WTC11 (cell line): ENCODE data around the gene SORL1.

Source experiments
- CREB1 ChIP-seq: sonication (generic); formaldehyde crosslinking; IDR thresholded peaks from 2 replicates; pipeline ENCODE4 v1.8.0; 2023; ENCODE audit warnings: mild to moderate bottlenecking, missing genetic modification reagents
- GABPB1 ChIP-seq: sonication (generic); formaldehyde crosslinking; IDR thresholded peaks from 2 replicates; pipeline ENCODE4 v1.8.1; 2023; ENCODE audit warnings: mild to moderate bottlenecking, missing genetic modification reagents
- KAT7 ChIP-seq: sonication (generic); formaldehyde crosslinking; IDR thresholded peaks from 2 replicates; pipeline ENCODE4 v1.8.1; 2023; ENCODE audit warnings: missing genetic modification reagents, mild to moderate bottlenecking, borderline replicate concordance
- TF ChIP-seq, protein P1 (sequence below): fragments of 200-600 bp; IDR thresholded peaks from 2 replicates; pipeline ENCODE4 v1.8.0; 2022; ENCODE audit warnings: antibody characterized with exemption
- TF ChIP-seq, protein P2 (sequence below): sonication (generic); formaldehyde crosslinking; IDR thresholded peaks from 2 replicates; pipeline ENCODE4 v1.8.1; 2022; ENCODE audit warnings: mild to moderate bottlenecking, moderate library complexity, missing genetic modification reagents
- TF ChIP-seq, protein P3 (sequence below): sonication (generic); formaldehyde crosslinking; IDR thresholded peaks from 2 replicates; pipeline ENCODE4 v1.8.0; 2022; ENCODE audit warnings: mild to moderate bottlenecking, missing genetic modification reagents

DNA sequence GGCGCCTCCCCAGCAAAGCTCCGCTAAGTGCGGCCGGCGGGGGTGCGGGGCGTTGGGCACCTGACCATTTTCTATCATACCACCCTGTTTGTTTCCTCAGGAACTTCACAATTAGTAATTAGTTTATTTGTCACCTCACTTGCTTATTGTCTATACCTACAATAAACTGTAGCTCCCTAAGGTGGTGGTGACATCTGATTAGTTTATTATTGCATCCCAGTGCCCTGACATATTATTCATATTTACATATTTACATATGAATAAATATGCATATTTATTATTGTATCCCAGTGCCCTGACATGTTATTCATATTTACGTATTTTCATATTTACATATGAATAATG lies 24.7 kb upstream of the SORL1 start:
- TF ChIP-seq, protein P1, sequence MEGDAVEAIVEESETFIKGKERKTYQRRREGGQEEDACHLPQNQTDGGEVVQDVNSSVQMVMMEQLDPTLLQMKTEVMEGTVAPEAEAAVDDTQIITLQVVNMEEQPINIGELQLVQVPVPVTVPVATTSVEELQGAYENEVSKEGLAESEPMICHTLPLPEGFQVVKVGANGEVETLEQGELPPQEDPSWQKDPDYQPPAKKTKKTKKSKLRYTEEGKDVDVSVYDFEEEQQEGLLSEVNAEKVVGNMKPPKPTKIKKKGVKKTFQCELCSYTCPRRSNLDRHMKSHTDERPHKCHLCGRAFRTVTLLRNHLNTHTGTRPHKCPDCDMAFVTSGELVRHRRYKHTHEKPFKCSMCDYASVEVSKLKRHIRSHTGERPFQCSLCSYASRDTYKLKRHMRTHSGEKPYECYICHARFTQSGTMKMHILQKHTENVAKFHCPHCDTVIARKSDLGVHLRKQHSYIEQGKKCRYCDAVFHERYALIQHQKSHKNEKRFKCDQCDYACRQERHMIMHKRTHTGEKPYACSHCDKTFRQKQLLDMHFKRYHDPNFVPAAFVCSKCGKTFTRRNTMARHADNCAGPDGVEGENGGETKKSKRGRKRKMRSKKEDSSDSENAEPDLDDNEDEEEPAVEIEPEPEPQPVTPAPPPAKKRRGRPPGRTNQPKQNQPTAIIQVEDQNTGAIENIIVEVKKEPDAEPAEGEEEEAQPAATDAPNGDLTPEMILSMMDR, result no peak
- TF ChIP-seq, protein P2, sequence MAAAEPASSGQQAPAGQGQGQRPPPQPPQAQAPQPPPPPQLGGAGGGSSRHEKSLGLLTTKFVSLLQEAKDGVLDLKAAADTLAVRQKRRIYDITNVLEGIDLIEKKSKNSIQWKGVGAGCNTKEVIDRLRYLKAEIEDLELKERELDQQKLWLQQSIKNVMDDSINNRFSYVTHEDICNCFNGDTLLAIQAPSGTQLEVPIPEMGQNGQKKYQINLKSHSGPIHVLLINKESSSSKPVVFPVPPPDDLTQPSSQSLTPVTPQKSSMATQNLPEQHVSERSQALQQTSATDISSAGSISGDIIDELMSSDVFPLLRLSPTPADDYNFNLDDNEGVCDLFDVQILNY (CRISPR knock-in tag), result no peak
- TF ChIP-seq, protein P3, sequence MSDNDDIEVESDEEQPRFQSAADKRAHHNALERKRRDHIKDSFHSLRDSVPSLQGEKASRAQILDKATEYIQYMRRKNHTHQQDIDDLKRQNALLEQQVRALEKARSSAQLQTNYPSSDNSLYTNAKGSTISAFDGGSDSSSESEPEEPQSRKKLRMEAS (CRISPR knock-in tag), result no peak
- TF ChIP-seq GABPB1 (CRISPR knock-in tag), result no peak
- no peak for TF ChIP-seq CREB1 (CRISPR knock-in tag)
- no peak for TF ChIP-seq KAT7 (CRISPR knock-in tag)
